Right atrium auricular region (tissue), 2 donors: Measurements from ENCODE around the gene CHST3. TPM values are rescaled to one million over a fixed set of nuclear protein-coding genes. Genes with fewer than 3 reads are reported as not detected.
A peak's percentile ranks its signal among the peaks of the same experiment; 100 is the strongest.

Source experiments
- DNase-seq: peaks from one replicate; pipeline ENCODE4 v3.0.0-alpha.2; 2019; ENCODE audit warnings: low spot score
- H3K27ac ChIP-seq, 2 donors: fragments of 200-600 bp; sonication (generic); 1 replicate in 1 of 2; 2 replicates in 1 of 2; pipeline ENCODE4 v1.5.1; 2016 to 2019
- H3K27me3 ChIP-seq, 2 donors: fragments of 200-600 bp; sonication (generic); one replicate each; pipeline versions ENCODE4 v1.5.1 to v1.6.0; 2017 to 2019
- H3K36me3 ChIP-seq: fragments of 200-600 bp; sonication (generic); one replicate; pipeline ENCODE4 v1.5.1; 2016
- H3K4me1 ChIP-seq, 2 donors: fragments of 200-600 bp; sonication (generic); one replicate each; pipeline versions ENCODE4 v1.5.1 to v1.6.0; 2017 to 2019
- H3K4me3 ChIP-seq, 2 donors: fragments of 200-600 bp; sonication (generic); 1 replicate in 1 of 2; 2 replicates in 1 of 2; pipeline ENCODE4 v1.5.1; 2017 to 2019; ENCODE audit warnings: mild to moderate bottlenecking in 1 of 2, moderate library complexity in 1 of 2
- H3K9me3 ChIP-seq, 2 donors: fragments of 200-600 bp; sonication (generic); one replicate each; pipeline ENCODE4 v1.5.1; 2019
- total RNA-seq, 2 donors: library from RNA; depleted of rRNA; stranded (reverse); fragments of >200 nt; gene quantifications; one replicate each; pipeline ENCODE4 v1.1.0, GENCODE V29; 2016
- TF ChIP-seq, protein P1 (sequence below), 2 donors: fragments of 200-600 bp; sonication (generic); IDR thresholded peaks; one replicate each; pipeline ENCODE4 v1.5.1; 2019; ENCODE audit warnings: antibody characterized with exemption in 2 of 2

CHST3 gene
- total RNA-seq, 2 donors from 2014 or later: 21.3 to 45.4 TPM

DNA sequence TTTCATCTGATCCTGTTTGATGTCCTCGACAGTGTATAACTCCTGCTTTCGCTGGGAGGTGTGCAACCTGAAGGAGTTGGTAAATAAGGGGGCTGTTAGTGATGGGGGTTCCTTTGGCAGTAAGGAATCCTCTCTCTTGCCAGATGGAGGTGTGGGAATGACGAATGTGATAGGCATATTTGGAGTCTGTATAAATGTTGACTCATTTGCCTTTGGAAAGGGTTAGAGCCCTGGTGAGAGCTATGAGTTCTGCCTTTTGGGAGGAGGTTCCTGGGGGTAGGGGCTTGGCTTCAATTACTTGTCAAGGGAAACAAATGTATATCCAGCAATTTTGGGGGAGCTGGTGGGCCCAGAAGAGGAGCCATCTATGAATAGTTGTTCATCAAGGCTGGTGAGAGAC lies 11.4 kb upstream of the CHST3 start:
- Histone ChIP-seq H3K27me3 (no peaks in the 10 kb centered on the region), H3K27ac (no peak overlapping the region), H3K4me1 (no peaks in the 10 kb centered on the region), H3K4me3 (no peak overlapping the region), H3K36me3 (no peaks in the 10 kb centered on the region), H3K9me3 (peaks cover 0 to 5% of the 10 kb centered on the region in 2 donors)
- TF ChIP-seq, protein P1, sequence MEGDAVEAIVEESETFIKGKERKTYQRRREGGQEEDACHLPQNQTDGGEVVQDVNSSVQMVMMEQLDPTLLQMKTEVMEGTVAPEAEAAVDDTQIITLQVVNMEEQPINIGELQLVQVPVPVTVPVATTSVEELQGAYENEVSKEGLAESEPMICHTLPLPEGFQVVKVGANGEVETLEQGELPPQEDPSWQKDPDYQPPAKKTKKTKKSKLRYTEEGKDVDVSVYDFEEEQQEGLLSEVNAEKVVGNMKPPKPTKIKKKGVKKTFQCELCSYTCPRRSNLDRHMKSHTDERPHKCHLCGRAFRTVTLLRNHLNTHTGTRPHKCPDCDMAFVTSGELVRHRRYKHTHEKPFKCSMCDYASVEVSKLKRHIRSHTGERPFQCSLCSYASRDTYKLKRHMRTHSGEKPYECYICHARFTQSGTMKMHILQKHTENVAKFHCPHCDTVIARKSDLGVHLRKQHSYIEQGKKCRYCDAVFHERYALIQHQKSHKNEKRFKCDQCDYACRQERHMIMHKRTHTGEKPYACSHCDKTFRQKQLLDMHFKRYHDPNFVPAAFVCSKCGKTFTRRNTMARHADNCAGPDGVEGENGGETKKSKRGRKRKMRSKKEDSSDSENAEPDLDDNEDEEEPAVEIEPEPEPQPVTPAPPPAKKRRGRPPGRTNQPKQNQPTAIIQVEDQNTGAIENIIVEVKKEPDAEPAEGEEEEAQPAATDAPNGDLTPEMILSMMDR (IDR thresholded peaks at IDR 0.05): no peak
- no peak for DNase-seq

GRCh38 chr10:71957546-71958275 lies 6.5 kb upstream of the CHST3 start:
- peaks cover 0 to 3% of the 10 kb centered on the region in 2 donors for H3K4me1 ChIP-seq
- TF ChIP-seq, protein P1 (IDR thresholded peaks at IDR 0.05): no peak
- no peaks in the 10 kb centered on the region for H3K9me3 ChIP-seq
- no peaks in the 10 kb centered on the region for H3K36me3 ChIP-seq
- no peak for DNase-seq
- H3K27me3 ChIP-seq: no peaks in the 10 kb centered on the region
- H3K27ac ChIP-seq: no peak overlapping the region
- H3K4me3 ChIP-seq: no peak overlapping the region

DNA sequence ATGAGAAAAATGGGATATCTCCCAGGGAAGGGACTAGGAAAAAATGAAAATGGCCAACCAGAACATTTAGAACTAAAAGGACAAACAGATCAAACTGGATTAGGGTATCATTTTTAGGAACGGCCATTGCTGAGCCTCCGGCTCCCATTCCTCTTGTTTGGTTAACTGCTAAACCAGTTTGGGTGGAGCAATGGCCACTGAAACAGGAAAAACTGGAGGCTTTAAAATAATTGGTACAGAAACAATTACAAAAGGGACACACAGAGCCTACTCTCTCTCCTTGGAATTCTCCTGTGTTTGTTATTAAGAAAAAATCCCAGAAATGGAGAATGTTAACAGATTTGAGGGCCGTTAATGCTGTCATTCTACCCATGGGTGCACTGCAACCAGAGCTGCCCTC lies 4.7 kb upstream of the CHST3 start:
- Histone ChIP-seq H3K36me3 (no peaks in the 10 kb centered on the region), H3K27me3 (no peaks in the 10 kb centered on the region), H3K27ac (no peak overlapping the region), H3K4me3 (no peak overlapping the region), H3K9me3 (no peaks in the 10 kb centered on the region), H3K4me1 (peaks cover 0 to 16% of the 10 kb centered on the region in 2 donors)
- no peak for DNase-seq
- TF ChIP-seq, protein P1 (IDR thresholded peaks at IDR 0.05): no peak

- TF ChIP-seq, protein P1 (IDR thresholded peaks at IDR 0.05): no peak
- no peak for DNase-seq
- Histone ChIP-seq H3K9me3 (no peaks in the 10 kb centered on the region), H3K27me3 (no peaks in the 10 kb centered on the region), H3K27ac (no peak overlapping the region), H3K4me1 (peaks cover 0 to 34% of the 10 kb centered on the region in 2 donors), H3K36me3 (no peaks in the 10 kb centered on the region), H3K4me3 (no peak overlapping the region)
These were observed 2.4 kb upstream of the CHST3 start for GRCh38 chr10:71961831-71962230.

GRCh38 chr10:71962901-71963300 lies 1.3 kb upstream of the CHST3 start:
- TF ChIP-seq, protein P1 (IDR thresholded peaks at IDR 0.05): no peak

More at GRCh38 chr10:71962901-71963300, 1.3 kb upstream of the CHST3 start:
- H3K27ac ChIP-seq: peak overlapping the region; percentile 96 to 99
- no peak for DNase-seq
- H3K9me3 ChIP-seq: no peaks in the 10 kb centered on the region
- H3K36me3 ChIP-seq: no peaks in the 10 kb centered on the region
- no peak overlapping the region for H3K4me3 ChIP-seq
- H3K4me1 ChIP-seq: peaks cover 0 to 43% of the 10 kb centered on the region in 2 donors
- no peaks in the 10 kb centered on the region for H3K27me3 ChIP-seq
